ENCODE results near the gene KNCN. TPM values are rescaled to one million over a fixed set of nuclear protein-coding genes. Genes with fewer than 3 reads are reported as not detected.

Gene KNCN
- total RNA-seq, 4 donors from 2014 or later, result not detected

DNA sequence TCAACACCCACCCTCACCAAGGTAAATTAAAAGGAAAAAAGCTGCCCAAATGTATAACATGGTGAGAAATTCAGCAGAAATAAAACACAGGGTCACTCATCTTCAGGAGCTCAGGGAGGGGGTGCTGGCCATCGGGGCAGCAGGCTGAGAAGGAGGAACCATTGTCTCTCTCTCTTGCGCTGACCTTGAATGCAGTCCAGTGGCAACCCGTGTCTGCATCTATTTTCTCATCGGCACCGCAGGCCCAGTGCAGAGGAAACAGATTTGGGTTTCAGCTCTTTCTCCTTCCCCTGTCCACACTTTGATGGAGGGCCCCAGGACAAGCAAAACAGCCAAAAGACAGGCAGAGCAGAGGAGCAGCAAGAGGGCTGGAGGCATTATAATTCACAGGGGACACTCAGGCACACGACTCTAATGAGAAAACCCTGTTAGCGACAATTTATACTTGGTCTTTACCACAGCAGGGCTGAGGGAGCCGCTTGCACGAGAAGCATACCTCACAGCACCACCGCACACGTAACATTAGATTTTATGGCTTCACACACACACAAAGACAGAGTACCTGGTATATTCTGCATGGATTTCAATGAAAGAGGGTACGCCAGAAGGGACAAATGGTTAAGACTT lies 34.0 kb upstream of the KNCN start:
- TF ChIP-seq, protein P1, sequence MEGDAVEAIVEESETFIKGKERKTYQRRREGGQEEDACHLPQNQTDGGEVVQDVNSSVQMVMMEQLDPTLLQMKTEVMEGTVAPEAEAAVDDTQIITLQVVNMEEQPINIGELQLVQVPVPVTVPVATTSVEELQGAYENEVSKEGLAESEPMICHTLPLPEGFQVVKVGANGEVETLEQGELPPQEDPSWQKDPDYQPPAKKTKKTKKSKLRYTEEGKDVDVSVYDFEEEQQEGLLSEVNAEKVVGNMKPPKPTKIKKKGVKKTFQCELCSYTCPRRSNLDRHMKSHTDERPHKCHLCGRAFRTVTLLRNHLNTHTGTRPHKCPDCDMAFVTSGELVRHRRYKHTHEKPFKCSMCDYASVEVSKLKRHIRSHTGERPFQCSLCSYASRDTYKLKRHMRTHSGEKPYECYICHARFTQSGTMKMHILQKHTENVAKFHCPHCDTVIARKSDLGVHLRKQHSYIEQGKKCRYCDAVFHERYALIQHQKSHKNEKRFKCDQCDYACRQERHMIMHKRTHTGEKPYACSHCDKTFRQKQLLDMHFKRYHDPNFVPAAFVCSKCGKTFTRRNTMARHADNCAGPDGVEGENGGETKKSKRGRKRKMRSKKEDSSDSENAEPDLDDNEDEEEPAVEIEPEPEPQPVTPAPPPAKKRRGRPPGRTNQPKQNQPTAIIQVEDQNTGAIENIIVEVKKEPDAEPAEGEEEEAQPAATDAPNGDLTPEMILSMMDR (IDR thresholded peaks at IDR 0.05 in 4 of 5, conservative IDR thresholded peaks at IDR 0.05 in 1 of 5), result no peak
- TF ChIP-seq POLR2A (IDR thresholded peaks at IDR 0.05), result no peak
- no peaks in the 10 kb centered on the region for H3K27me3 ChIP-seq
- no peaks in the 10 kb centered on the region for H3K9me3 ChIP-seq
- ATAC-seq (no peak), DNase-seq (no peak)
- no peaks in the 10 kb centered on the region for H3K4me1 ChIP-seq
- intact Hi-C loops (cut with DNase I; ENCODE audit: low total_unique reads) (no loop called here), in situ Hi-C loops (cut with MboI; ENCODE audit: low sequenced_read_pairs in 4 of 4) (no loop called here)
- peaks cover 0 to 75% of the 10 kb centered on the region in 2 donors for H3K36me3 ChIP-seq
- H3K27ac ChIP-seq, result no peak overlapping the region
- no peak overlapping the region for H3K4me3 ChIP-seq

DNA sequence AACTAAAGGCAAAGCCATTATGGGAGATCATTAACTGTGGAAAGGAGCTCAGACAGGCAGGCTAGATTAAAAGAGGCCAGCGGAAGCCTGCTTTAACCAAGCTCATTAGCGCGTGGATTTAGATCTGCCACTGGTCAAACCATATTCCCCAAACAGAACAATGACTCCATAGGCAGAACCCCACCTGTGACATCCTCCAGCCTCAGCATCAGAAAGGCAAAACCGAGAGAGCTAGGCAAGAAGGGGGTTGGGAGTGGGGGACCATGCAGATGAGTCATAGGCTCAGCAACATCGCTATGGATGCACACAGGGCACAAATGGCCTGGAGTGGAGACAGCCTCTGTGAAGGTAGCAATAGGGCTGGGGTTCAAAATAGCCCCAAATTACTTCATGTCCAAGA lies 32.0 kb upstream of the KNCN start:
- TF ChIP-seq, protein P1 (IDR thresholded peaks at IDR 0.05 in 4 of 5, conservative IDR thresholded peaks at IDR 0.05 in 1 of 5), result no peak
- TF ChIP-seq POLR2A (IDR thresholded peaks at IDR 0.05), result no peak
- H3K27me3 ChIP-seq, result no peaks in the 10 kb centered on the region
- no peak for ATAC-seq
- peaks cover 2 to 78% of the 10 kb centered on the region in 2 donors for H3K36me3 ChIP-seq
- in situ Hi-C loops (cut with MboI; ENCODE audit: low sequenced_read_pairs in 4 of 4) (no loop called here), intact Hi-C loops (cut with DNase I; ENCODE audit: low total_unique reads) (no loop called here)
- no peaks in the 10 kb centered on the region for H3K9me3 ChIP-seq
- H3K4me1 ChIP-seq, result no peaks in the 10 kb centered on the region
- H3K4me3 ChIP-seq, result no peak overlapping the region
- H3K27ac ChIP-seq, result no peak overlapping the region
- DNase-seq, result no peak

DNA sequence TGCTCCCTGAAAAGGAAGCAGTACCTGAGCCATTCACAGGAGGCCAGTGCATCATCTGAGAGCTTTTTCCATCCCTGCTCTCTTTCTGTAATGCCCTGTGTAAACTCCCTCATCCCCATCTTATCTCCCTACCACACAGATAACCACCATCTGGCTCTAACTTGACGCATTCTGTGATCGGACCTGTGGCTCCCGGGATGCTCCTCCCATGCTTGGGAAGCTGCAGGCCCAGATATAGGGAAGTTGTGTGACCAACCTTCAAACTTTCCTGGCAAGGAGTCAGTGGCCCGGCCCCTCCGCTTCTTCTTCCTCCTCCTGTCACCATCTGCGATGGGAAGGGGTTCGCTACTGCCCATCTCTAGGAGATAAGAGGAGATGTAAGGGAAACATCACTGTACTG lies 31.5 kb upstream of the KNCN start:
- intact Hi-C loops (cut with DNase I; ENCODE audit: low total_unique reads) (no loop called here), in situ Hi-C loops (cut with MboI; ENCODE audit: low sequenced_read_pairs in 4 of 4) (no loop called here)
- no peak overlapping the region for H3K4me3 ChIP-seq
- peaks cover 2 to 83% of the 10 kb centered on the region in 2 donors for H3K36me3 ChIP-seq
- ATAC-seq, result no peak
- no peaks in the 10 kb centered on the region for H3K9me3 ChIP-seq
- H3K27me3 ChIP-seq, result no peaks in the 10 kb centered on the region
- no peak for DNase-seq
- no peak overlapping the region for H3K27ac ChIP-seq
- TF ChIP-seq, protein P1 (IDR thresholded peaks at IDR 0.05 in 4 of 5, conservative IDR thresholded peaks at IDR 0.05 in 1 of 5), result no peak
- TF ChIP-seq POLR2A (IDR thresholded peaks at IDR 0.05), result no peak
- no peaks in the 10 kb centered on the region for H3K4me1 ChIP-seq

DNA sequence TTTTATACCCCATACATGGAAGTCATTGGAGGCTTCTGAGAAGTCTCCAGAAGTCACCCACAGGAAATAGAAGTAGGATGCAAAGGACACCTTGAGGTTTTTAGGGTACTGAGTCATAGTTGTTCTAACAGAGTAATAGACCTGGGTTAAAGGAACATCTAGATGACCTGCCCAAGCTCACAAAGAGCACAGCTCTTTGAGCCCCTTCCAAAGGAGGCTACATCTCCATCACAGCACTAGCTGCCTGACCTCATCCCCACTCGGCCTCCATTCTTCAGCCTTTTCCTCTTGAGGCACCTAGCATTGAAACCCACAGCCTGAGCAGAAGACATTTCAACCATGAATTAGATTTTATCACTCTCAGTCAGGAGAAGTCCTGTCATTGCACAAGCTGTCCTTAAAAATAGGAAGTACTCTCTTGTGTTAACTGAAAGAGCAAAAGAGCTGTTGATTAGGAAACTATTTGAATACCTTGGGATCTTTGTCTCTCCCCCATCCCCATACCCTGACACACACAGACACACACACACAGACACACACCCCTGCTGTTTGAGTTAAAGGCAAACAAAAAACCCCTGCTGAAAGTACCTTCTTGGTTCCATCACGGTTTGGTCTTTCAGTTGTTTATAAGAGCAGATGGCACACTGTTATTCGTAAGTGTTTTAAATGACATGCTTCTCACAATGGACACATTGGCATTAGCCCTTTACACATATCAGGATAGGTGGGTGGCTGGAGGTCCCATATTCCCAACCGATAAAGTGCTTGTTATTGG lies 30.4 kb upstream of the KNCN start:
- DNase-seq (no peak), ATAC-seq (no peak)
- no peaks in the 10 kb centered on the region for H3K27me3 ChIP-seq
- intact Hi-C loops (cut with DNase I; ENCODE audit: low total_unique reads) (no loop called here), in situ Hi-C loops (cut with MboI; ENCODE audit: low sequenced_read_pairs in 4 of 4) (no loop called here)
- H3K36me3 ChIP-seq, result peaks cover 2 to 82% of the 10 kb centered on the region in 2 donors
- H3K9me3 ChIP-seq, result no peaks in the 10 kb centered on the region
- no peak overlapping the region for H3K4me3 ChIP-seq
- no peak for TF ChIP-seq POLR2A (IDR thresholded peaks at IDR 0.05)
- TF ChIP-seq, protein P1 (IDR thresholded peaks at IDR 0.05 in 4 of 5, conservative IDR thresholded peaks at IDR 0.05 in 1 of 5), result no peak
- H3K4me1 ChIP-seq, result peaks cover 0 to under 1% of the 10 kb centered on the region in 2 donors
- no peak overlapping the region for H3K27ac ChIP-seq

Data from gastrocnemius medialis (tissue), 4 donors.